Keratinocyte (primary cell): Measurements from ENCODE around the gene NINJ2.

ENCODE experiments used
- EZH2 ChIP-seq: IDR thresholded peaks from one replicate; pipeline ENCODE4 v1.6.1; 2012; ENCODE audit warnings: inconsistent platforms, mild to moderate bottlenecking, low read length, moderate library complexity
- TF ChIP-seq, protein P1 (sequence below), 3 experiments: IDR thresholded peaks in 1 of 3; conservative IDR thresholded peaks in 1 of 3; optimal IDR thresholded peaks in 1 of 3; 2 replicates in 2 of 3; 3 replicates in 1 of 3; pipeline versions ENCODE3 to v1.5.1; 2011; ENCODE audit warnings: low read length in 3 of 3, mild to moderate bottlenecking in 3 of 3, moderate library complexity in 2 of 3, control low read depth in 1 of 3, inconsistent platforms in 1 of 3; ENCODE audit not compliant: insufficient read depth in 2 of 3; ENCODE audit errors: extremely low read depth in 1 of 3

- no peak for TF ChIP-seq EZH2
- TF ChIP-seq, protein P1, sequence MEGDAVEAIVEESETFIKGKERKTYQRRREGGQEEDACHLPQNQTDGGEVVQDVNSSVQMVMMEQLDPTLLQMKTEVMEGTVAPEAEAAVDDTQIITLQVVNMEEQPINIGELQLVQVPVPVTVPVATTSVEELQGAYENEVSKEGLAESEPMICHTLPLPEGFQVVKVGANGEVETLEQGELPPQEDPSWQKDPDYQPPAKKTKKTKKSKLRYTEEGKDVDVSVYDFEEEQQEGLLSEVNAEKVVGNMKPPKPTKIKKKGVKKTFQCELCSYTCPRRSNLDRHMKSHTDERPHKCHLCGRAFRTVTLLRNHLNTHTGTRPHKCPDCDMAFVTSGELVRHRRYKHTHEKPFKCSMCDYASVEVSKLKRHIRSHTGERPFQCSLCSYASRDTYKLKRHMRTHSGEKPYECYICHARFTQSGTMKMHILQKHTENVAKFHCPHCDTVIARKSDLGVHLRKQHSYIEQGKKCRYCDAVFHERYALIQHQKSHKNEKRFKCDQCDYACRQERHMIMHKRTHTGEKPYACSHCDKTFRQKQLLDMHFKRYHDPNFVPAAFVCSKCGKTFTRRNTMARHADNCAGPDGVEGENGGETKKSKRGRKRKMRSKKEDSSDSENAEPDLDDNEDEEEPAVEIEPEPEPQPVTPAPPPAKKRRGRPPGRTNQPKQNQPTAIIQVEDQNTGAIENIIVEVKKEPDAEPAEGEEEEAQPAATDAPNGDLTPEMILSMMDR (optimal IDR thresholded peaks at IDR 0.05 in 1 of 3, IDR thresholded peaks at IDR 0.05 in 1 of 3, conservative IDR thresholded peaks at IDR 0.05 in 1 of 3; ENCODE audit: extremely low read depth in 1 of 3, insufficient read depth in 2 of 3, low read length in 3 of 3) = no peak
These were observed 4.8 kb upstream of the NINJ2 start for GRCh38 chr12:668090-668481.
